Jurkat, Clone E6-1 (cell line): ENCODE data around the gene ATP4A.

Experiments
- DNase-seq: peaks from one replicate; pipeline ENCODE4 v3.0.0-alpha.2; 2011; ENCODE audit warnings: low read depth, low spot score
- H3K4me3 ChIP-seq: 2 replicates; pipeline ENCODE4 v1.5.1; 2011; ENCODE audit warnings: mild to moderate bottlenecking, low read length, control low read depth, moderate library complexity

Gene ATP4A

GRCh38 chr19:35552534-35553384 is 10.7 kb downstream of the ATP4A start:
- DNase-seq, result no peak

GRCh38 chr19:35551091-35551810 is 12.2 kb downstream of the ATP4A start:
- DNase-seq, result no peak
- H3K4me3 ChIP-seq, result no peak overlapping the region

More at GRCh38 chr19:35552534-35553384, 10.7 kb downstream of the ATP4A start:
- no peak overlapping the region for H3K4me3 ChIP-seq

GRCh38 chr19:35549879-35550523 is 13.5 kb downstream of the ATP4A start:
- H3K4me3 ChIP-seq, result no peak overlapping the region
- DNase-seq, result no peak

GRCh38 chr19:35549174-35549788 is 14.2 kb downstream of the ATP4A start:
- H3K4me3 ChIP-seq, result no peak overlapping the region
- peak; percentile 49 for DNase-seq

GRCh38 chr19:35546532-35546931 is 16.9 kb downstream of the ATP4A start:
- no peak for DNase-seq
- H3K4me3 ChIP-seq, result peak overlapping the region; percentile 85

GRCh38 chr19:35545855-35546381 is 17.5 kb downstream of the ATP4A start:
- DNase-seq, result no peak
- H3K4me3 ChIP-seq, result peak overlapping the region; percentile 85

- peak; percentile 52 for DNase-seq
- peak within 1 kb of the TSS; percentile 85 for H3K4me3 ChIP-seq
Measured at GRCh38 chr19:35545001-35545854, 18.2 kb downstream of the ATP4A start, which contains the start of gene TMEM147. Gene TMEM147, plus strand, starts transcription at chr19:35545626. Its CDS starts 114 bp downstream, at chr19:35545740.

- no peak for DNase-seq
Measured at GRCh38 chr19:35544110-35544802, 19.2 kb downstream of the ATP4A start.

GRCh38 chr19:35543280-35544109 is 20.0 kb downstream of the ATP4A start:
- H3K4me3 ChIP-seq, result no peak overlapping the region
- DNase-seq, result no peak

More at GRCh38 chr19:35544110-35544802, 19.2 kb downstream of the ATP4A start:
- peak overlapping the region; percentile 85 for H3K4me3 ChIP-seq

GRCh38 chr19:35542209-35542608 is 21.2 kb downstream of the ATP4A start:
- no peak overlapping the region for H3K4me3 ChIP-seq
- DNase-seq, result no peak

GRCh38 chr19:35540356-35540927 is 23.0 kb downstream of the ATP4A start:
- H3K4me3 ChIP-seq, result no peak overlapping the region
- DNase-seq, result no peak

- no peak for DNase-seq
- no peak overlapping the region for H3K4me3 ChIP-seq
Measured at GRCh38 chr19:35539850-35540249, 23.6 kb downstream of the ATP4A start.

GRCh38 chr19:35539314-35539713 is 24.1 kb downstream of the ATP4A start:
- H3K4me3 ChIP-seq, result no peak overlapping the region
- DNase-seq, result no peak

GRCh38 chr19:35534803-35535480 is 28.5 kb downstream of the ATP4A start:
- DNase-seq, result no peak
- H3K4me3 ChIP-seq, result no peak overlapping the region

GRCh38 chr19:35533822-35534392 is 29.6 kb downstream of the ATP4A start:
- no peak overlapping the region for H3K4me3 ChIP-seq
- no peak for DNase-seq
